A673 (cell line): Measurements from ENCODE around the gene NRIP3.

Experiments
- EZH2 ChIP-seq: fragments of 200-600 bp; sonication (generic); IDR thresholded peaks from 2 replicates; pipeline ENCODE4 v1.6.1; 2017; ENCODE audit warnings: borderline replicate concordance, low read depth, mild to moderate bottlenecking, mixed read lengths, antibody characterized with exemption, low read length; ENCODE audit not compliant: poor library complexity, severe bottlenecking
- TF ChIP-seq, protein P1 (sequence below): fragments of 300-800, 200-600 bp; sonication (generic); conservative IDR thresholded peaks from 2 replicates; pipeline ENCODE4 v1.5.1; 2017; ENCODE audit warnings: low read depth, mild to moderate bottlenecking, antibody characterized with exemption, low read length, moderate library complexity, mixed read lengths

DNA sequence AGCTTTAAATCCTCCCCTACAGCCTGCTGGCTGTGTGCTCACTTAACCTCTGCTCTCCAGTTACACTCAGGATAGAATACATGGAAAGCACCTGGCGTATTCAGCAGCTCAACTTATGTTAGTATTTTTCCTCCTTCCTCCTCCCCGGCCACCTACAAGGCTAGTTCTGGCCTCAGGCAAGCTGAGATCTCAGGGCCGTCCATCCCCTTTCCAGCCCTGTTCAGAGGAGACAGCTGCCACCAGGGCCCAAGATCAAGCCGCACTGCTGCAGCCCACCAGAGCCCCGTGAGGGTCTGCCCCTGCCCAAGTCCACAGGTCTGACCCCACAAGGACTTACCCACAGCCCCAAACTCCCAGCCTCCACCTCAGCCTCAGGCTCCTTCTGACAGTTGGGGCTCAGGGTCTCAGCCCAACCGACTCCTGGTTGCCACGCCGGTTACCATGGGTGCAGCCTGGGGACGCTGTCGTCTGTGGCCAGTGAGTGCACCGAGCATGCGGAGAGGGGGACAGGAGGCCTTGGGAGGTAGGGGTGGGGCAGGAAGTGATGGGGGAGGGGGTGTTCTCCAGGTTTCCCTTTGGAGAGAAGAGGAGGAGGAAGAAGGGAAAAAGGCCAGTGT, 71.1 kb downstream of the NRIP3 start, which contains the start of gene C11orf16:
- TF ChIP-seq EZH2, result no peak
- TF ChIP-seq, protein P1, sequence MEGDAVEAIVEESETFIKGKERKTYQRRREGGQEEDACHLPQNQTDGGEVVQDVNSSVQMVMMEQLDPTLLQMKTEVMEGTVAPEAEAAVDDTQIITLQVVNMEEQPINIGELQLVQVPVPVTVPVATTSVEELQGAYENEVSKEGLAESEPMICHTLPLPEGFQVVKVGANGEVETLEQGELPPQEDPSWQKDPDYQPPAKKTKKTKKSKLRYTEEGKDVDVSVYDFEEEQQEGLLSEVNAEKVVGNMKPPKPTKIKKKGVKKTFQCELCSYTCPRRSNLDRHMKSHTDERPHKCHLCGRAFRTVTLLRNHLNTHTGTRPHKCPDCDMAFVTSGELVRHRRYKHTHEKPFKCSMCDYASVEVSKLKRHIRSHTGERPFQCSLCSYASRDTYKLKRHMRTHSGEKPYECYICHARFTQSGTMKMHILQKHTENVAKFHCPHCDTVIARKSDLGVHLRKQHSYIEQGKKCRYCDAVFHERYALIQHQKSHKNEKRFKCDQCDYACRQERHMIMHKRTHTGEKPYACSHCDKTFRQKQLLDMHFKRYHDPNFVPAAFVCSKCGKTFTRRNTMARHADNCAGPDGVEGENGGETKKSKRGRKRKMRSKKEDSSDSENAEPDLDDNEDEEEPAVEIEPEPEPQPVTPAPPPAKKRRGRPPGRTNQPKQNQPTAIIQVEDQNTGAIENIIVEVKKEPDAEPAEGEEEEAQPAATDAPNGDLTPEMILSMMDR, result no peak
